HCT116 (cell line): ENCODE measurements around the gene HOXB1. TPM values are rescaled to one million over a fixed set of nuclear protein-coding genes. Genes with fewer than 3 reads are reported as not detected.

ENCODE experiments used
- ATAC-seq: fragments of 200-7000 bp; cut with Tn5 transposase; 2 replicates; pipeline ENCODE4 v1.9.1; 2020; ENCODE audit warnings: mild to moderate bottlenecking, moderate library complexity
- BruUV-seq: library from RNA; stranded (reverse); fragments of 400-500 nt; replicated peaks from 2 replicates; lab custom pipeline; 2021; lab: Mats Ljungman, UMichigan
- CTCF ChIA-PET: fragments of 300-600 bp; sonication (Branson Sonifier 250); formaldehyde crosslinking; loops from one replicate; lab custom pipeline; 2021; ENCODE audit warnings: antibody characterized with exemption; lab: Charles Lee
- POLR2A ChIA-PET: fragments of 300-600, 350-600 bp; sonication (Branson Sonifier 250); formaldehyde crosslinking; loops from one replicate; lab custom pipeline; 2021; ENCODE audit warnings: antibody characterized with exemption; lab: Charles Lee
- RAD21 ChIA-PET, 2 experiments: fragments of 300-600 bp; sonication (Branson Sonifier 250); formaldehyde crosslinking; loops; one replicate each; lab custom pipeline; 2023; ENCODE audit warnings: low total read pairs in 2 of 2; ENCODE audit not compliant: uncharacterized antibody in 2 of 2, unreplicated experiment in 2 of 2, low non-redundant PET in 1 of 2; lab: Charles Lee
- DNase-seq: peaks from one replicate; pipeline ENCODE4 v3.0.0-alpha.2; 2010; ENCODE audit warnings: low read depth, low spot score
- H2AFZ ChIP-seq: fragments of 200-600 bp; shearing (Covaris generic), sonication (generic); 2 replicates; pipeline ENCODE4 v1.6.1; 2017; ENCODE audit warnings: low read depth, mixed run types, mixed read lengths, antibody characterized with exemption, low read length; ENCODE audit not compliant: poor library complexity, severe bottlenecking
- H3K27ac ChIP-seq: 2 replicates; pipeline ENCODE4 v1.5.1; 2012; ENCODE audit warnings: low read depth, low read length
- H3K27me3 ChIP-seq: fragments of 200-600 bp; sonication (generic); 2 replicates; pipeline ENCODE4 v1.6.1; 2016; ENCODE audit warnings: mixed run types, low read length, mixed read lengths; ENCODE audit not compliant: insufficient read depth
- H3K36me3 ChIP-seq, 2 experiments: fragments of 200-500 bp in 1 of 2; fragments of 200-600 bp in 1 of 2; sonication (Bioruptor generic) in 1 of 2; sonication (generic) in 1 of 2; 2 replicates each; pipeline versions ENCODE4 v1.5.1 to v1.6.1; 2014 to 2016; ENCODE audit warnings: low read length in 2 of 2, inconsistent platforms in 1 of 2, mixed read lengths in 1 of 2, mixed run types in 1 of 2; ENCODE audit not compliant: insufficient read depth in 2 of 2, control insufficient read depth in 1 of 2
- H3K4me1 ChIP-seq, 2 experiments: fragments of 200-600 bp in 1 of 2; sonication (generic) in 1 of 2; 2 replicates each; pipeline versions ENCODE4 v1.5.1 to v1.6.1; 2012 to 2017; ENCODE audit warnings: low read length in 2 of 2, inconsistent platforms in 1 of 2, mild to moderate bottlenecking in 1 of 2, mixed read lengths in 1 of 2, mixed run types in 1 of 2, moderate library complexity in 1 of 2; ENCODE audit not compliant: insufficient read depth in 2 of 2, control insufficient read depth in 1 of 2
- H3K4me2 ChIP-seq: fragments of 200-600 bp; sonication (generic); 2 replicates; pipeline ENCODE4 v1.6.1; 2017; ENCODE audit warnings: mixed run types, low read length, mixed read lengths
- H3K4me3 ChIP-seq, 2 experiments: fragments of 200-600 bp in 1 of 2; sonication (generic) in 1 of 2; replicated peaks in 1 of 2; 2 replicates each; pipeline ENCODE4 v1.5.1; 2011 to 2016; ENCODE audit warnings: low read length in 2 of 2, control low read depth in 1 of 2, low read depth in 1 of 2, mild to moderate bottlenecking in 1 of 2, mixed read lengths in 1 of 2, mixed run types in 1 of 2
- H3K79me2 ChIP-seq: fragments of 200-600 bp; sonication (generic); 2 replicates; pipeline ENCODE4 v1.6.1; 2017; ENCODE audit warnings: mild to moderate bottlenecking, mixed run types, low read length, moderate library complexity, mixed read lengths; ENCODE audit not compliant: insufficient read depth
- H3K9ac ChIP-seq: fragments of 200-600 bp; sonication (generic); 2 replicates; pipeline ENCODE4 v1.6.1; 2016; ENCODE audit warnings: low read length, mixed read lengths
- H3K9me2 ChIP-seq: fragments of 200-600 bp; sonication (generic), shearing (Covaris generic); 2 replicates; pipeline ENCODE4 v1.6.1; 2017; ENCODE audit warnings: mixed run types, mild to moderate bottlenecking, moderate library complexity; ENCODE audit not compliant: insufficient read depth
- H3K9me3 ChIP-seq, 2 experiments: fragments of 200-500 bp in 1 of 2; fragments of 200-600 bp in 1 of 2; sonication (Bioruptor generic) in 1 of 2; sonication (generic) in 1 of 2; 2 replicates each; pipeline ENCODE4 v1.6.1; 2014 to 2017; ENCODE audit warnings: low read length in 2 of 2, mixed read lengths in 2 of 2, inconsistent platforms in 1 of 2, low read depth in 1 of 2, mild to moderate bottlenecking in 1 of 2, mixed run types in 1 of 2, moderate library complexity in 1 of 2; ENCODE audit not compliant: control insufficient read depth in 1 of 2, insufficient read depth in 1 of 2
- H4K20me1 ChIP-seq: fragments of 200-600 bp; sonication (generic), shearing (Covaris generic); 2 replicates; pipeline ENCODE4 v1.6.1; 2017; ENCODE audit warnings: mixed run types, mild to moderate bottlenecking, moderate library complexity; ENCODE audit not compliant: insufficient read depth
- CEBPB ChIP-seq: IDR thresholded peaks from 2 replicates; pipeline ENCODE4 v1.6.1; 2012; ENCODE audit warnings: low read depth
- EGR1 ChIP-seq: IDR thresholded peaks from 2 replicates; pipeline ENCODE4 v1.6.1; 2012; ENCODE audit warnings: low read depth
- ELF1 ChIP-seq: IDR thresholded peaks from 2 replicates; pipeline ENCODE4 v1.6.1; 2012; ENCODE audit warnings: low read depth, borderline replicate concordance
- EZH2 ChIP-seq: fragments of 200-600 bp; sonication (generic); IDR thresholded peaks from 2 replicates; pipeline ENCODE4 v1.6.1; 2017; ENCODE audit warnings: antibody characterized with exemption, mixed run types
- EZH2phosphoT487 ChIP-seq: fragments of 200-600 bp; IDR thresholded peaks from 2 replicates; pipeline ENCODE4 v1.6.1; 2018; ENCODE audit warnings: antibody characterized with exemption, borderline replicate concordance
- FOSL1 ChIP-seq: IDR thresholded peaks from 2 replicates; pipeline ENCODE4 v1.6.1; 2012; ENCODE audit warnings: low read depth
- JUND ChIP-seq: IDR thresholded peaks from 2 replicates; pipeline ENCODE4 v1.6.1; 2012
- POLR2A ChIP-seq: IDR thresholded peaks from 2 replicates; pipeline ENCODE4 v1.7.0; 2011; ENCODE audit warnings: borderline replicate concordance; ENCODE audit not compliant: insufficient read depth, insufficient read length; ENCODE audit errors: extremely low read depth
- POLR2AphosphoS5 ChIP-seq: IDR thresholded peaks from 2 replicates; pipeline ENCODE4 v1.6.1; 2011; ENCODE audit warnings: mild to moderate bottlenecking, low read depth, low read length, moderate library complexity
- SIN3A ChIP-seq: IDR thresholded peaks from 2 replicates; pipeline ENCODE4 v1.6.1; 2012; ENCODE audit warnings: low read depth
- SRF ChIP-seq: IDR thresholded peaks from 2 replicates; pipeline ENCODE4 v1.6.1; 2012; ENCODE audit warnings: low read depth
- YY1 ChIP-seq: IDR thresholded peaks from 2 replicates; pipeline ENCODE4 v1.6.1; 2011; ENCODE audit warnings: low read length, low read depth, moderate library complexity, mild to moderate bottlenecking; ENCODE audit not compliant: insufficient replicate concordance; ENCODE audit errors: extremely low read depth
- ZFX ChIP-seq: fragments of 450-650 bp; IDR thresholded peaks from 2 replicates; pipeline ENCODE4 v1.6.1; 2017
- intact Hi-C: fragments of 100-400 bp; cut with micrococcal nuclease; formaldehyde crosslinking; loops from 2 replicates; pipeline ENCODE4 v1.10.0; 2022
- total RNA-seq: library from RNA; stranded (reverse); gene quantifications from one replicate; pipeline ENCODE4 v1.2.1, GENCODE V29; 2021; ENCODE audit not compliant: unreplicated experiment
- TF ChIP-seq, protein P1 (sequence below): IDR thresholded peaks from 2 replicates; pipeline ENCODE4 v1.6.1; 2012; ENCODE audit warnings: low read depth
- TF ChIP-seq, protein P2 (sequence below): IDR thresholded peaks from 2 replicates; pipeline ENCODE4 v1.6.1; 2012
- TF ChIP-seq, protein P3 (sequence below): IDR thresholded peaks from 2 replicates; pipeline ENCODE4 v1.6.1; 2012
- TF ChIP-seq, protein P4 (sequence below), 3 experiments: fragments of 200-600 bp in 1 of 3; sonication (generic) in 1 of 3; IDR thresholded peaks in 2 of 3; conservative IDR thresholded peaks in 1 of 3; 2 replicates each; pipeline ENCODE4 v1.5.1; 2012 to 2017; ENCODE audit warnings: low read depth in 2 of 3, low read length in 2 of 3, antibody characterized with exemption in 1 of 3, borderline replicate concordance in 1 of 3, control low read depth in 1 of 3, mild to moderate bottlenecking in 1 of 3, mixed read lengths in 1 of 3, mixed run types in 1 of 3, moderate library complexity in 1 of 3; ENCODE audit not compliant: insufficient read depth in 1 of 3
- TF ChIP-seq, protein P5 (sequence below): IDR thresholded peaks from 2 replicates; pipeline ENCODE4 v1.6.1; 2011; ENCODE audit warnings: mild to moderate bottlenecking, low read length, moderate library complexity; ENCODE audit not compliant: insufficient replicate concordance; ENCODE audit errors: extremely low read depth

The HOXB1 gene
- total RNA-seq, 1 experiment from 2014 or later: not detected

DNA sequence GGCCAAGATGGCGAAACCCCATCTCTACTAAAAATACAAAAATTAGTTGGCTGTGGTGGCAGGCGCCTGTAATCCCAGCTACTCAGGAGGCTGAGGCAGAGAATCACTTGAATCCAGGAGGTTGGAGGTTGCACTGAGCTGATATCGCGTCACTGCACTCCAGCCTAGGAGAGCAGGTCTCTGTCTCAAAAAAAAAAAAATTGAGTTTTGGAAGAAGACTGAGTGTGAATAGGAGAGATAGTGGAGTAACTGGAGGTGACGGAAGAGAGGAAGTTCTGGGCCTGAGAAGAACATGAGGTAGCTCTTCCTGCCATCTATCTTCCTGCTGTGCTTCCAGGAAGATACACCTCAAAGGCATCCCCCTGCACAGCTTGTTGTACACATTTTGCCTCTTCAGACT is 11.4 kb downstream of the HOXB1 start:
- no peaks in the 10 kb centered on the region for H3K9me3 ChIP-seq
- TF ChIP-seq SRF: no peak
- TF ChIP-seq ELF1: no peak
- no peak for TF ChIP-seq EZH2phosphoT487
- TF ChIP-seq, protein P1, sequence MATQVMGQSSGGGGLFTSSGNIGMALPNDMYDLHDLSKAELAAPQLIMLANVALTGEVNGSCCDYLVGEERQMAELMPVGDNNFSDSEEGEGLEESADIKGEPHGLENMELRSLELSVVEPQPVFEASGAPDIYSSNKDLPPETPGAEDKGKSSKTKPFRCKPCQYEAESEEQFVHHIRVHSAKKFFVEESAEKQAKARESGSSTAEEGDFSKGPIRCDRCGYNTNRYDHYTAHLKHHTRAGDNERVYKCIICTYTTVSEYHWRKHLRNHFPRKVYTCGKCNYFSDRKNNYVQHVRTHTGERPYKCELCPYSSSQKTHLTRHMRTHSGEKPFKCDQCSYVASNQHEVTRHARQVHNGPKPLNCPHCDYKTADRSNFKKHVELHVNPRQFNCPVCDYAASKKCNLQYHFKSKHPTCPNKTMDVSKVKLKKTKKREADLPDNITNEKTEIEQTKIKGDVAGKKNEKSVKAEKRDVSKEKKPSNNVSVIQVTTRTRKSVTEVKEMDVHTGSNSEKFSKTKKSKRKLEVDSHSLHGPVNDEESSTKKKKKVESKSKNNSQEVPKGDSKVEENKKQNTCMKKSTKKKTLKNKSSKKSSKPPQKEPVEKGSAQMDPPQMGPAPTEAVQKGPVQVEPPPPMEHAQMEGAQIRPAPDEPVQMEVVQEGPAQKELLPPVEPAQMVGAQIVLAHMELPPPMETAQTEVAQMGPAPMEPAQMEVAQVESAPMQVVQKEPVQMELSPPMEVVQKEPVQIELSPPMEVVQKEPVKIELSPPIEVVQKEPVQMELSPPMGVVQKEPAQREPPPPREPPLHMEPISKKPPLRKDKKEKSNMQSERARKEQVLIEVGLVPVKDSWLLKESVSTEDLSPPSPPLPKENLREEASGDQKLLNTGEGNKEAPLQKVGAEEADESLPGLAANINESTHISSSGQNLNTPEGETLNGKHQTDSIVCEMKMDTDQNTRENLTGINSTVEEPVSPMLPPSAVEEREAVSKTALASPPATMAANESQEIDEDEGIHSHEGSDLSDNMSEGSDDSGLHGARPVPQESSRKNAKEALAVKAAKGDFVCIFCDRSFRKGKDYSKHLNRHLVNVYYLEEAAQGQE: no peak
- TF ChIP-seq, protein P2, sequence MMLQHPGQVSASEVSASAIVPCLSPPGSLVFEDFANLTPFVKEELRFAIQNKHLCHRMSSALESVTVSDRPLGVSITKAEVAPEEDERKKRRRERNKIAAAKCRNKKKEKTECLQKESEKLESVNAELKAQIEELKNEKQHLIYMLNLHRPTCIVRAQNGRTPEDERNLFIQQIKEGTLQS: no peak
- TF ChIP-seq FOSL1: no peak
- TF ChIP-seq POLR2A: no peak
- TF ChIP-seq, protein P3, sequence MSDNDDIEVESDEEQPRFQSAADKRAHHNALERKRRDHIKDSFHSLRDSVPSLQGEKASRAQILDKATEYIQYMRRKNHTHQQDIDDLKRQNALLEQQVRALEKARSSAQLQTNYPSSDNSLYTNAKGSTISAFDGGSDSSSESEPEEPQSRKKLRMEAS: no peak
- no peak for TF ChIP-seq ZFX
- TF ChIP-seq SIN3A: no peak
- TF ChIP-seq, protein P4, sequence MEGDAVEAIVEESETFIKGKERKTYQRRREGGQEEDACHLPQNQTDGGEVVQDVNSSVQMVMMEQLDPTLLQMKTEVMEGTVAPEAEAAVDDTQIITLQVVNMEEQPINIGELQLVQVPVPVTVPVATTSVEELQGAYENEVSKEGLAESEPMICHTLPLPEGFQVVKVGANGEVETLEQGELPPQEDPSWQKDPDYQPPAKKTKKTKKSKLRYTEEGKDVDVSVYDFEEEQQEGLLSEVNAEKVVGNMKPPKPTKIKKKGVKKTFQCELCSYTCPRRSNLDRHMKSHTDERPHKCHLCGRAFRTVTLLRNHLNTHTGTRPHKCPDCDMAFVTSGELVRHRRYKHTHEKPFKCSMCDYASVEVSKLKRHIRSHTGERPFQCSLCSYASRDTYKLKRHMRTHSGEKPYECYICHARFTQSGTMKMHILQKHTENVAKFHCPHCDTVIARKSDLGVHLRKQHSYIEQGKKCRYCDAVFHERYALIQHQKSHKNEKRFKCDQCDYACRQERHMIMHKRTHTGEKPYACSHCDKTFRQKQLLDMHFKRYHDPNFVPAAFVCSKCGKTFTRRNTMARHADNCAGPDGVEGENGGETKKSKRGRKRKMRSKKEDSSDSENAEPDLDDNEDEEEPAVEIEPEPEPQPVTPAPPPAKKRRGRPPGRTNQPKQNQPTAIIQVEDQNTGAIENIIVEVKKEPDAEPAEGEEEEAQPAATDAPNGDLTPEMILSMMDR (IDR thresholded peaks at IDR 0.05 in 2 of 3, conservative IDR thresholded peaks at IDR 0.05 in 1 of 3; ENCODE audit: borderline replicate concordance in 1 of 3, insufficient read depth in 1 of 3, low read depth in 2 of 3, low read length in 2 of 3): no peak
- TF ChIP-seq CEBPB: no peak
- no peak for TF ChIP-seq POLR2AphosphoS5
- TF ChIP-seq EZH2: no peak
- TF ChIP-seq EGR1: no peak
- no peak for TF ChIP-seq JUND
- no peak for TF ChIP-seq YY1
- TF ChIP-seq, protein P5, sequence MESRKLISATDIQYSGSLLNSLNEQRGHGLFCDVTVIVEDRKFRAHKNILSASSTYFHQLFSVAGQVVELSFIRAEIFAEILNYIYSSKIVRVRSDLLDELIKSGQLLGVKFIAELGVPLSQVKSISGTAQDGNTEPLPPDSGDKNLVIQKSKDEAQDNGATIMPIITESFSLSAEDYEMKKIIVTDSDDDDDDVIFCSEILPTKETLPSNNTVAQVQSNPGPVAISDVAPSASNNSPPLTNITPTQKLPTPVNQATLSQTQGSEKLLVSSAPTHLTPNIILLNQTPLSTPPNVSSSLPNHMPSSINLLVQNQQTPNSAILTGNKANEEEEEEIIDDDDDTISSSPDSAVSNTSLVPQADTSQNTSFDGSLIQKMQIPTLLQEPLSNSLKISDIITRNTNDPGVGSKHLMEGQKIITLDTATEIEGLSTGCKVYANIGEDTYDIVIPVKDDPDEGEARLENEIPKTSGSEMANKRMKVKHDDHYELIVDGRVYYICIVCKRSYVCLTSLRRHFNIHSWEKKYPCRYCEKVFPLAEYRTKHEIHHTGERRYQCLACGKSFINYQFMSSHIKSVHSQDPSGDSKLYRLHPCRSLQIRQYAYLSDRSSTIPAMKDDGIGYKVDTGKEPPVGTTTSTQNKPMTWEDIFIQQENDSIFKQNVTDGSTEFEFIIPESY: no peak

More for the DNA sequence above, 11.4 kb downstream of the HOXB1 start:
- Histone ChIP-seq H3K9me2 (no peaks in the 10 kb centered on the region), H3K4me2 (no peak overlapping the region), H3K9ac (no peak overlapping the region), H3K79me2 (no peaks in the 10 kb centered on the region), H3K4me3 (no peak overlapping the region), H3K4me1 (peaks cover 3 to 12% of the 10 kb centered on the region in 2 experiments; a peak in 3 of 4 replicates), H3K27me3 (peaks cover 16% of the 10 kb centered on the region; the same call in 1 of the 2 replicates), H3K27ac (no peak overlapping the region), H3K36me3 (no peaks in the 10 kb centered on the region), H4K20me1 (no peaks in the 10 kb centered on the region), H2AFZ (no peak overlapping the region)
- no TSS peak for BruUV-seq
- RAD21 ChIA-PET: no interaction called here
- POLR2A ChIA-PET: interaction anchor here (0.7 to 0.8 kb wide), 2 partner anchors 10 to 189 kb away, joined by 3 read pairs; no protein-coding TSS in a partner anchor
- CTCF ChIA-PET: no interaction called here
- intact Hi-C loops: no loop called here
- ATAC-seq (no peak), DNase-seq (no peak)
